H9 (cell line): Measurements from ENCODE around the gene NLN. TPM values are rescaled to one million over a fixed set of nuclear protein-coding genes. Genes with fewer than 3 reads are reported as not detected.

ENCODE experiments used
- DNase-seq: peaks from one replicate; pipeline ENCODE4 v3.0.0-alpha.2; 2017
- H2AFZ ChIP-seq: one replicate; pipeline ENCODE4 v1.6.1; 2013; ENCODE audit warnings: mild to moderate bottlenecking, low read length, control low read depth, moderate library complexity
- H2AK5ac ChIP-seq: 2 replicates; pipeline ENCODE4 v1.6.1; 2013; ENCODE audit warnings: low read length, control low read depth, mixed read lengths; ENCODE audit not compliant: insufficient read length
- H2BK120ac ChIP-seq: one replicate; pipeline ENCODE4 v1.6.1; 2013; ENCODE audit warnings: low read depth, mild to moderate bottlenecking, low read length, control low read depth, inconsistent platforms; ENCODE audit not compliant: poor library complexity, severe bottlenecking
- H2BK12ac ChIP-seq: 2 replicates; pipeline ENCODE4 v1.6.1; 2013; ENCODE audit warnings: low read length, control low read depth, mixed read lengths, low read depth; ENCODE audit not compliant: insufficient read length
- H2BK15ac ChIP-seq: 2 replicates; pipeline ENCODE4 v1.6.1; 2013; ENCODE audit warnings: low read depth, low read length, control low read depth
- H2BK20ac ChIP-seq: one replicate; pipeline ENCODE4 v1.6.1; 2013; ENCODE audit warnings: low read depth, mild to moderate bottlenecking, low read length, control low read depth, inconsistent platforms; ENCODE audit not compliant: poor library complexity, severe bottlenecking
- H2BK5ac ChIP-seq: 2 replicates; pipeline ENCODE4 v1.6.1; 2013; ENCODE audit warnings: low read length, control low read depth, mixed read lengths; ENCODE audit not compliant: insufficient read length
- H3K14ac ChIP-seq: 2 replicates; pipeline ENCODE4 v1.6.1; 2013; ENCODE audit warnings: low read length, control low read depth; ENCODE audit not compliant: insufficient read depth
- H3K18ac ChIP-seq: 2 replicates; pipeline ENCODE4 v1.6.1; 2013; ENCODE audit warnings: low read depth, mild to moderate bottlenecking, mixed read lengths, low read length, control low read depth; ENCODE audit not compliant: insufficient read length
- H3K23ac ChIP-seq: 2 replicates; pipeline ENCODE4 v1.6.1; 2013; ENCODE audit warnings: low read length, control low read depth, mixed read lengths, low read depth; ENCODE audit not compliant: insufficient read length
- H3K23me2 ChIP-seq: 2 replicates; pipeline ENCODE4 v1.6.1; 2013; ENCODE audit warnings: low read depth, mild to moderate bottlenecking, mixed read lengths, low read length, control low read depth; ENCODE audit not compliant: insufficient read length, poor library complexity, severe bottlenecking
- H3K27ac ChIP-seq: 2 replicates; pipeline ENCODE4 v1.5.1; 2013; ENCODE audit warnings: low read length, control low read depth, mixed read lengths, low read depth; ENCODE audit not compliant: insufficient read length
- H3K27me3 ChIP-seq: 2 replicates; pipeline ENCODE4 v1.6.1; 2013; ENCODE audit warnings: low read length, control low read depth, inconsistent platforms; ENCODE audit not compliant: insufficient read depth
- H3K4ac ChIP-seq: 2 replicates; pipeline ENCODE4 v1.6.1; 2013; ENCODE audit warnings: low read depth, mild to moderate bottlenecking, control low read depth, inconsistent platforms, low read length, moderate library complexity
- H3K4me1 ChIP-seq: 2 replicates; pipeline ENCODE4 v1.6.1; 2013; ENCODE audit warnings: low read length, control low read depth, inconsistent platforms; ENCODE audit not compliant: insufficient read depth
- H3K4me2 ChIP-seq: 2 replicates; pipeline ENCODE4 v1.6.1; 2013; ENCODE audit warnings: low read length, control low read depth, mixed read lengths; ENCODE audit not compliant: insufficient read length, insufficient read depth
- H3K56ac ChIP-seq: 2 replicates; pipeline ENCODE4 v1.6.1; 2013; ENCODE audit warnings: low read depth, mild to moderate bottlenecking, mixed read lengths, low read length, control low read depth; ENCODE audit not compliant: insufficient read length
- H3K79me1 ChIP-seq: 2 replicates; pipeline ENCODE4 v1.6.1; 2013; ENCODE audit warnings: low read depth, mild to moderate bottlenecking, moderate library complexity, low read length, control low read depth, inconsistent platforms; ENCODE audit not compliant: insufficient read depth, poor library complexity, severe bottlenecking
- H3K79me2 ChIP-seq: 2 replicates; pipeline ENCODE4 v1.6.1; 2013; ENCODE audit warnings: low read length, control low read depth, inconsistent platforms; ENCODE audit not compliant: insufficient read depth
- H3K9ac ChIP-seq: 2 replicates; pipeline ENCODE4 v1.6.1; 2013; ENCODE audit warnings: low read length, control low read depth, mixed read lengths; ENCODE audit not compliant: insufficient read length; ENCODE audit errors: extremely low read depth
- H3K9me3 ChIP-seq: one replicate; pipeline ENCODE4 v1.6.1; 2013; ENCODE audit warnings: low read depth, low read length, inconsistent platforms; ENCODE audit not compliant: control insufficient read depth
- H3T11ph ChIP-seq: one replicate; pipeline ENCODE4 v1.6.1; 2013; ENCODE audit warnings: mild to moderate bottlenecking, low read length, control low read depth, inconsistent platforms
- H4K20me1 ChIP-seq: one replicate; pipeline ENCODE4 v1.6.1; 2013; ENCODE audit not compliant: control insufficient read depth, insufficient read length, insufficient read depth
- H4K5ac ChIP-seq: 2 replicates; pipeline ENCODE4 v1.6.1; 2013; ENCODE audit warnings: low read depth, mild to moderate bottlenecking, mixed read lengths, low read length, control low read depth; ENCODE audit not compliant: insufficient read length
- H4K8ac ChIP-seq: replicated peaks from 2 replicates; pipeline ENCODE4 v1.6.1; 2013; ENCODE audit warnings: low read length, control low read depth, mixed read lengths, low read depth; ENCODE audit not compliant: insufficient read length
- H4K91ac ChIP-seq: 2 replicates; pipeline ENCODE4 v1.6.1; 2013; ENCODE audit warnings: low read depth, mild to moderate bottlenecking, moderate library complexity, mixed read lengths, low read length, control low read depth; ENCODE audit not compliant: insufficient read length
- H3K27ac Mint-ChIP-seq, 3 experiments: 2 replicates in 2 of 3; 3 replicates in 1 of 3; pipeline ENCODE4 v1.8.0; 2020 to 2021; ENCODE audit warnings: mixed read lengths in 3 of 3, mild to moderate bottlenecking in 1 of 3, moderate library complexity in 1 of 3
- H3K27me3 Mint-ChIP-seq: 2 replicates; pipeline ENCODE4 v1.8.0; 2021; ENCODE audit warnings: low read depth, mild to moderate bottlenecking, moderate library complexity, mixed read lengths
- H3K36me3 Mint-ChIP-seq, 3 experiments: 2 replicates in 2 of 3; 3 replicates in 1 of 3; pipeline ENCODE4 v1.8.0; 2020 to 2021; ENCODE audit warnings: low read depth in 3 of 3, mixed read lengths in 3 of 3; ENCODE audit not compliant: insufficient read depth in 1 of 3
- H3K4me1 Mint-ChIP-seq, 2 experiments: 2 replicates each; pipeline ENCODE4 v1.8.0; 2020; ENCODE audit warnings: mixed read lengths in 2 of 2
- H3K4me3 Mint-ChIP-seq, 2 experiments: 2 replicates in 1 of 2; 3 replicates in 1 of 2; pipeline ENCODE4 v1.8.0; 2020 to 2021; ENCODE audit warnings: mild to moderate bottlenecking in 2 of 2, mixed read lengths in 2 of 2, moderate library complexity in 1 of 2
- H3K9me3 Mint-ChIP-seq, 2 experiments: 2 replicates in 1 of 2; 3 replicates in 1 of 2; pipeline ENCODE4 v1.8.0; 2020; ENCODE audit warnings: mild to moderate bottlenecking in 2 of 2, mixed read lengths in 2 of 2, moderate library complexity in 1 of 2
- CTCF ChIP-seq: fragments of 200-600 bp; sonication (generic); conservative IDR thresholded peaks from 3 replicates; pipeline ENCODE4 v1.8.0; 2021; ENCODE audit warnings: antibody characterized with exemption, mild to moderate bottlenecking
- WGBS: extraction: QIAGEN DNeasy Blood & Tissue Kit; methylation state at CpG from one replicate; pipeline ENCODE4 v1.1.7; 2013; ENCODE audit warnings: missing lambda C conversion rate, low lambda C conversion rate, mixed read lengths; ENCODE audit not compliant: insufficient read length; ENCODE audit errors: extremely low coverage; 5-methylcytosine and 5-hydroxymethylcytosine counted together
- total RNA-seq: library from RNA; stranded (reverse); gene quantifications from 2 replicates; pipeline ENCODE4 v1.2.1, GENCODE V29; 2021

Gene NLN
- total RNA-seq, 1 experiment from 2014 or later, result 137 TPM

GRCh38 chr5:65749221-65749844 is 27.3 kb downstream of the NLN start:
- Mint-ChIP-seq H3K4me1 (peaks cover 6 to 10% of the 10 kb centered on the region in 2 experiments), H3K9me3 (peaks cover 0 to 6% of the 10 kb centered on the region in 2 experiments; a peak in 2 of 5 replicates), H3K27me3 (no peaks in the 10 kb centered on the region), H3K36me3 (peaks cover 0 to 26% (median 14%) of the 10 kb centered on the region in 3 experiments; a peak in 5 of 7 replicates), H3K27ac (peak overlapping the region in 2 of 3 experiments; percentile 15 to 16; a peak in 3 of 7 replicates), H3K4me3 (no peak overlapping the region)
- Histone ChIP-seq H3K4ac (no peak overlapping the region), H2BK20ac (no peak overlapping the region), H4K91ac (no peak overlapping the region), H3K23ac (no peak overlapping the region), H2AFZ (no peak overlapping the region), H3K18ac (no peak overlapping the region), H2BK12ac (no peak overlapping the region), H3K4me1 (no peaks in the 10 kb centered on the region), H4K8ac (no peak overlapping the region), H3K27ac (no peak overlapping the region), H3K14ac (no peak overlapping the region), H3K23me2 (no peaks in the 10 kb centered on the region), H3K79me1 (peaks cover 3% of the 10 kb centered on the region), H2BK15ac (no peak overlapping the region), H2BK5ac (no peak overlapping the region), H3T11ph (no peak overlapping the region), H4K5ac (no peak overlapping the region), H3K4me2 (no peak overlapping the region), H3K79me2 (peaks cover 29% of the 10 kb centered on the region), H2BK120ac (no peak overlapping the region), H4K20me1 (no peaks in the 10 kb centered on the region), H3K56ac (no peak overlapping the region), H2AK5ac (no peak overlapping the region), H3K9ac (no peak overlapping the region), H3K27me3 (no peaks in the 10 kb centered on the region), H3K9me3 (no peaks in the 10 kb centered on the region)
- WGBS, result no CpG with 5 or more reads among the region's 1 CpG
- no peak for TF ChIP-seq CTCF
- DNase-seq, result no peak
